Measurements from ENCODE around the gene EYA3. TPM values are rescaled to one million over a fixed set of nuclear protein-coding genes. Genes with fewer than 3 reads are reported as not detected.

The EYA3 gene
- total RNA-seq, 2 experiments from 2014 or later = 5.7 to 6.4 TPM

- Mint-ChIP-seq H3K36me3 (ENCODE audit: low read depth) (no peaks in the 10 kb centered on the region), H3K27ac (no peak overlapping the region), H3K4me1 (ENCODE audit: low read depth) (peaks cover 6% of the 10 kb centered on the region), H3K9me3 (no peaks in the 10 kb centered on the region), H3K4me3 (no peak overlapping the region), H3K27me3 (peaks cover 4% of the 10 kb centered on the region)
- Histone ChIP-seq H3K27me3 (ENCODE audit: control insufficient read depth in 1 of 2, insufficient read depth in 2 of 2, low read length in 2 of 2) (no peaks in the 10 kb centered on the region), H3K36me3 (ENCODE audit: insufficient read depth, low read length) (no peaks in the 10 kb centered on the region), H3K4me3 (ENCODE audit: low read length) (no peak overlapping the region), H3K27ac (ENCODE audit: low read depth in 1 of 2, low read length in 2 of 2) (no peak overlapping the region), H3K9me3 (ENCODE audit: control insufficient read depth in 1 of 2, insufficient read depth in 1 of 2, low read length in 2 of 2) (no peaks in the 10 kb centered on the region), H3K4me1 (ENCODE audit: insufficient read depth, low read length) (peaks cover 12% of the 10 kb centered on the region)
- CTCF ChIA-PET = no interaction called here
- peak in 5 of 14 experiments; percentile 1 to 78 (median 52) for DNase-seq
- no peak for ATAC-seq (ENCODE audit: poor library complexity)
- intact Hi-C loops (cut with DNase I, micrococcal nuclease) = loop anchor here in 1 of 2 experiments (10.0 kb wide), 1 partner anchor 180 kb away; no protein-coding TSS in a partner anchor
- TF ChIP-seq CTCF (IDR thresholded peaks at IDR 0.05) = no peak
- POLR2A ChIA-PET = no interaction called here
Observed at GRCh38 chr1:28115267-28115666, 26.9 kb upstream of the EYA3 start.

- Mint-ChIP-seq H3K27ac (no peak overlapping the region), H3K9me3 (no peaks in the 10 kb centered on the region), H3K27me3 (peaks cover 4% of the 10 kb centered on the region), H3K4me3 (no peak overlapping the region), H3K4me1 (ENCODE audit: low read depth) (peaks cover 6% of the 10 kb centered on the region), H3K36me3 (ENCODE audit: low read depth) (no peaks in the 10 kb centered on the region)
- DNase-seq (no peak), ATAC-seq (ENCODE audit: poor library complexity) (no peak)
- TF ChIP-seq CTCF (IDR thresholded peaks at IDR 0.05) = no peak
- no peaks in the 10 kb centered on the region for H3K27me3 ChIP-seq (ENCODE audit: control insufficient read depth in 1 of 2, insufficient read depth in 2 of 2, low read length in 2 of 2)
- peaks cover 12% of the 10 kb centered on the region for H3K4me1 ChIP-seq (ENCODE audit: insufficient read depth, low read length)
- no peak overlapping the region for H3K4me3 ChIP-seq (ENCODE audit: low read length)
- no peaks in the 10 kb centered on the region for H3K9me3 ChIP-seq (ENCODE audit: control insufficient read depth in 1 of 2, insufficient read depth in 1 of 2, low read length in 2 of 2)
- ChIA-PET CTCF (no interaction called here), POLR2A (no interaction called here)
- H3K27ac ChIP-seq (ENCODE audit: low read depth in 1 of 2, low read length in 2 of 2) = no peak overlapping the region
- intact Hi-C loops (cut with DNase I, micrococcal nuclease) = loop anchor here in 1 of 2 experiments (5.0 to 10.0 kb wide), 2 partner anchors 42 to 180 kb away; no protein-coding TSS in a partner anchor
- no peaks in the 10 kb centered on the region for H3K36me3 ChIP-seq (ENCODE audit: insufficient read depth, low read length)
Observed at GRCh38 chr1:28114844-28115243, 26.4 kb upstream of the EYA3 start.

- intact Hi-C loops (cut with DNase I, micrococcal nuclease) = loop anchor here in 1 of 2 experiments (5.0 to 10.0 kb wide), 2 partner anchors 44 to 182 kb away; no protein-coding TSS in a partner anchor
- Mint-ChIP-seq H3K27me3 (peaks cover 4% of the 10 kb centered on the region), H3K4me1 (ENCODE audit: low read depth) (peaks cover 6% of the 10 kb centered on the region), H3K27ac (no peak overlapping the region), H3K9me3 (no peaks in the 10 kb centered on the region), H3K36me3 (ENCODE audit: low read depth) (no peaks in the 10 kb centered on the region), H3K4me3 (no peak overlapping the region)
- ATAC-seq (ENCODE audit: poor library complexity) (no peak), DNase-seq (no peak)
- H3K9me3 ChIP-seq (ENCODE audit: control insufficient read depth in 1 of 2, insufficient read depth in 1 of 2, low read length in 2 of 2) = no peaks in the 10 kb centered on the region
- H3K36me3 ChIP-seq (ENCODE audit: insufficient read depth, low read length) = no peaks in the 10 kb centered on the region
- CTCF ChIA-PET = no interaction called here
- peaks cover 12% of the 10 kb centered on the region for H3K4me1 ChIP-seq (ENCODE audit: insufficient read depth, low read length)
- no peaks in the 10 kb centered on the region for H3K27me3 ChIP-seq (ENCODE audit: control insufficient read depth in 1 of 2, insufficient read depth in 2 of 2, low read length in 2 of 2)
- no peak for TF ChIP-seq CTCF (IDR thresholded peaks at IDR 0.05)
- no peak overlapping the region for H3K27ac ChIP-seq (ENCODE audit: low read depth in 1 of 2, low read length in 2 of 2)
- POLR2A ChIA-PET = interaction anchor here (0.5 kb wide), 1 partner anchor 54 kb away, joined by 3 read pairs; no protein-coding TSS in a partner anchor
- no peak overlapping the region for H3K4me3 ChIP-seq (ENCODE audit: low read length)
Observed at GRCh38 chr1:28113242-28113572, 24.8 kb upstream of the EYA3 start.

All from CD4-positive, alpha-beta T cell (primary cell).